HAP-1 (cell line): ENCODE results near the gene ELMO1.

Experiments used
- DNase-seq, 2 experiments: peaks; one replicate each; pipeline ENCODE4 v3.0.0-alpha.2; 2016 to 2020; ENCODE audit warnings: low spot score in 2 of 2
- H3K27me3 ChIP-seq: fragments of 250-450 bp; sonication (Bioruptor Pico); 2 replicates; pipeline ENCODE4 v1.5.1; 2020; ENCODE audit warnings: low read depth, mild to moderate bottlenecking, moderate library complexity
- H3K36me3 ChIP-seq: fragments of 250-450 bp; sonication (Bioruptor Pico); replicated peaks from 2 replicates; pipeline ENCODE4 v1.5.1; 2020; ENCODE audit warnings: mild to moderate bottlenecking
- H3K4me1 ChIP-seq: fragments of 250-450 bp; sonication (Bioruptor Pico); 2 replicates; pipeline ENCODE4 v1.5.1; 2020; ENCODE audit warnings: mild to moderate bottlenecking
- H3K4me3 ChIP-seq: fragments of 250-450 bp; sonication (Bioruptor Pico); 2 replicates; pipeline ENCODE4 v1.5.1; 2020; ENCODE audit warnings: mild to moderate bottlenecking, moderate library complexity
- H3K9me3 ChIP-seq: fragments of 250-450 bp; sonication (Bioruptor Pico); 2 replicates; pipeline ENCODE4 v1.5.1; 2020; ENCODE audit warnings: mild to moderate bottlenecking, moderate library complexity
- in situ Hi-C: fragments of 300-500 bp; cut with MboI; formaldehyde crosslinking; loops from 3 replicates; pipeline ENCODE4 v1.14.3; 2020; ENCODE audit warnings: low sequenced_read_pairs, inconsistent platforms, mixed read lengths

The ELMO1 gene

GRCh38 chr7:37052705-37053104 is 396.0 kb downstream of the ELMO1 start:
- peaks cover 12% of the 10 kb centered on the region for H3K4me1 ChIP-seq
- in situ Hi-C loops: no loop called here
- DNase-seq: peak in 1 of 2 experiments; percentile 75

GRCh38 chr7:37050801-37051200 is 397.9 kb downstream of the ELMO1 start:
- no peak for DNase-seq
- Histone ChIP-seq H3K4me3 (no peak overlapping the region), H3K4me1 (peaks cover 12% of the 10 kb centered on the region), H3K9me3 (no peaks in the 10 kb centered on the region), H3K36me3 (no peaks in the 10 kb centered on the region), H3K27me3 (no peaks in the 10 kb centered on the region)
- in situ Hi-C loops: no loop called here

More at GRCh38 chr7:37052705-37053104, 396.0 kb downstream of the ELMO1 start:
- Histone ChIP-seq H3K27me3 (no peaks in the 10 kb centered on the region), H3K36me3 (no peaks in the 10 kb centered on the region), H3K4me3 (no peak overlapping the region), H3K9me3 (no peaks in the 10 kb centered on the region)

GRCh38 chr7:37048674-37049073 is 400.0 kb downstream of the ELMO1 start:
- DNase-seq: no peak
- in situ Hi-C loops: no loop called here
- Histone ChIP-seq H3K4me1 (no peaks in the 10 kb centered on the region), H3K9me3 (no peaks in the 10 kb centered on the region), H3K27me3 (no peaks in the 10 kb centered on the region), H3K36me3 (no peaks in the 10 kb centered on the region), H3K4me3 (no peak overlapping the region)

- H3K4me1 ChIP-seq: no peaks in the 10 kb centered on the region
- H3K27me3 ChIP-seq: no peaks in the 10 kb centered on the region
- in situ Hi-C loops: no loop called here
- no peaks in the 10 kb centered on the region for H3K9me3 ChIP-seq
- H3K4me3 ChIP-seq: no peak overlapping the region
- DNase-seq: no peak
- H3K36me3 ChIP-seq: no peaks in the 10 kb centered on the region
Measured at GRCh38 chr7:37047260-37047659, 401.4 kb downstream of the ELMO1 start.

GRCh38 chr7:37046531-37047079 is 402.1 kb downstream of the ELMO1 start:
- H3K36me3 ChIP-seq: no peaks in the 10 kb centered on the region
- H3K4me1 ChIP-seq: no peaks in the 10 kb centered on the region
- H3K4me3 ChIP-seq: no peak overlapping the region
- H3K9me3 ChIP-seq: no peaks in the 10 kb centered on the region
- in situ Hi-C loops: no loop called here
- no peaks in the 10 kb centered on the region for H3K27me3 ChIP-seq
- no peak for DNase-seq

GRCh38 chr7:37045681-37046179 is 402.9 kb downstream of the ELMO1 start:
- no peaks in the 10 kb centered on the region for H3K27me3 ChIP-seq
- no peaks in the 10 kb centered on the region for H3K36me3 ChIP-seq
- no peak for DNase-seq
- no peaks in the 10 kb centered on the region for H3K4me1 ChIP-seq
- in situ Hi-C loops: no loop called here
- H3K9me3 ChIP-seq: no peaks in the 10 kb centered on the region
- no peak overlapping the region for H3K4me3 ChIP-seq

GRCh38 chr7:37041461-37041860 is 407.2 kb downstream of the ELMO1 start:
- Histone ChIP-seq H3K27me3 (no peaks in the 10 kb centered on the region), H3K4me1 (no peaks in the 10 kb centered on the region), H3K9me3 (no peaks in the 10 kb centered on the region), H3K4me3 (no peak overlapping the region), H3K36me3 (no peaks in the 10 kb centered on the region)
- in situ Hi-C loops: no loop called here
- DNase-seq: no peak

GRCh38 chr7:37040330-37040729 is 408.3 kb downstream of the ELMO1 start:
- in situ Hi-C loops: no loop called here
- Histone ChIP-seq H3K9me3 (no peaks in the 10 kb centered on the region), H3K36me3 (no peaks in the 10 kb centered on the region), H3K4me3 (no peak overlapping the region), H3K27me3 (no peaks in the 10 kb centered on the region), H3K4me1 (no peaks in the 10 kb centered on the region)
- DNase-seq: no peak

- Histone ChIP-seq H3K4me3 (no peak overlapping the region), H3K36me3 (no peaks in the 10 kb centered on the region), H3K9me3 (no peaks in the 10 kb centered on the region), H3K4me1 (no peaks in the 10 kb centered on the region), H3K27me3 (no peaks in the 10 kb centered on the region)
- DNase-seq: no peak
- in situ Hi-C loops: no loop called here
Measured at GRCh38 chr7:37039131-37039749, 409.4 kb downstream of the ELMO1 start.

- H3K36me3 ChIP-seq: no peaks in the 10 kb centered on the region
- in situ Hi-C loops: no loop called here
- no peak for DNase-seq
- H3K9me3 ChIP-seq: no peaks in the 10 kb centered on the region
- H3K27me3 ChIP-seq: no peaks in the 10 kb centered on the region
- no peak overlapping the region for H3K4me3 ChIP-seq
- H3K4me1 ChIP-seq: no peaks in the 10 kb centered on the region
Measured at GRCh38 chr7:37038706-37039105, 410.0 kb downstream of the ELMO1 start.

GRCh38 chr7:37037286-37037685 is 411.4 kb downstream of the ELMO1 start:
- no peaks in the 10 kb centered on the region for H3K36me3 ChIP-seq
- peaks cover 6% of the 10 kb centered on the region for H3K4me1 ChIP-seq
- no peaks in the 10 kb centered on the region for H3K27me3 ChIP-seq
- H3K9me3 ChIP-seq: no peaks in the 10 kb centered on the region
- no peak for DNase-seq
- H3K4me3 ChIP-seq: no peak overlapping the region
- in situ Hi-C loops: no loop called here

- Histone ChIP-seq H3K4me1 (peaks cover 14% of the 10 kb centered on the region), H3K36me3 (no peaks in the 10 kb centered on the region), H3K27me3 (no peaks in the 10 kb centered on the region), H3K4me3 (no peak overlapping the region), H3K9me3 (no peaks in the 10 kb centered on the region)
- in situ Hi-C loops: no loop called here
- no peak for DNase-seq
Measured at GRCh38 chr7:37035631-37036030, 413.0 kb downstream of the ELMO1 start.

GRCh38 chr7:37033141-37033540 is 415.5 kb downstream of the ELMO1 start:
- Histone ChIP-seq H3K36me3 (no peaks in the 10 kb centered on the region), H3K4me3 (no peak overlapping the region), H3K9me3 (no peaks in the 10 kb centered on the region), H3K27me3 (no peaks in the 10 kb centered on the region), H3K4me1 (peaks cover 14% of the 10 kb centered on the region)
- no peak for DNase-seq
- in situ Hi-C loops: no loop called here

- no peak overlapping the region for H3K4me3 ChIP-seq
- H3K4me1 ChIP-seq: peaks cover 14% of the 10 kb centered on the region
- in situ Hi-C loops: no loop called here
- H3K27me3 ChIP-seq: no peaks in the 10 kb centered on the region
- no peaks in the 10 kb centered on the region for H3K9me3 ChIP-seq
- no peak for DNase-seq
- no peaks in the 10 kb centered on the region for H3K36me3 ChIP-seq
Measured at GRCh38 chr7:37032258-37032601, 416.4 kb downstream of the ELMO1 start.
